HCT116 (cell line): ENCODE data around the gene RREB1.

ENCODE experiments used
- ELF1 ChIP-seq: IDR thresholded peaks from 2 replicates; pipeline ENCODE4 v1.6.1; 2012; ENCODE audit warnings: low read depth, borderline replicate concordance
- EZH2 ChIP-seq: fragments of 200-600 bp; sonication (generic); IDR thresholded peaks from 2 replicates; pipeline ENCODE4 v1.6.1; 2017; ENCODE audit warnings: antibody characterized with exemption, mixed run types
- JUND ChIP-seq: IDR thresholded peaks from 2 replicates; pipeline ENCODE4 v1.6.1; 2012
- POLR2A ChIP-seq: IDR thresholded peaks from 2 replicates; pipeline ENCODE4 v1.7.0; 2011; ENCODE audit warnings: borderline replicate concordance; ENCODE audit not compliant: insufficient read depth, insufficient read length; ENCODE audit errors: extremely low read depth
- TF ChIP-seq, protein P1 (sequence below), 3 experiments: fragments of 200-600 bp in 1 of 3; sonication (generic) in 1 of 3; IDR thresholded peaks in 2 of 3; conservative IDR thresholded peaks in 1 of 3; 2 replicates each; pipeline ENCODE4 v1.5.1; 2012 to 2017; ENCODE audit warnings: low read depth in 2 of 3, low read length in 2 of 3, antibody characterized with exemption in 1 of 3, borderline replicate concordance in 1 of 3, control low read depth in 1 of 3, mild to moderate bottlenecking in 1 of 3, mixed read lengths in 1 of 3, mixed run types in 1 of 3, moderate library complexity in 1 of 3; ENCODE audit not compliant: insufficient read depth in 1 of 3

DNA sequence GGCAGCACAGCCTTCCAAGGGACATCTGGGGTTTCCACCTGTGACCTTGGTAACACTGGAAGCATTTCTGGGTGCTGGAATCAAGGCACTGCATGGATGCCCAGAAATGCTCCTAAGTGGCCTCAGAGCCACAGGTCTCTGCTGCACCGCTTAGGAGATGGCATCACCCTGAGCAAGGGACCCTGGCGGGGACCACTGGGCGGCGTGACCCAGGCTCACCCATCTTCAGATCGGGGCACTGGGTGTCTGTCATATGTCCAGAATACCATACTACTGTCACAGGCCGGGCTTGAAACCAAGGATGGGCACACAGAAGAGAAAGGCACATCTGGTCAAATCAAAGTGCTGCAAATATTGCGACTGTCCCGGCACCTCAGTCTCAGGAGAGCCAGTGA is 159.3 kb downstream of the RREB1 start:
- TF ChIP-seq EZH2 (no peak), JUND (no peak), ELF1 (no peak), POLR2A (no peak)
- TF ChIP-seq, protein P1, sequence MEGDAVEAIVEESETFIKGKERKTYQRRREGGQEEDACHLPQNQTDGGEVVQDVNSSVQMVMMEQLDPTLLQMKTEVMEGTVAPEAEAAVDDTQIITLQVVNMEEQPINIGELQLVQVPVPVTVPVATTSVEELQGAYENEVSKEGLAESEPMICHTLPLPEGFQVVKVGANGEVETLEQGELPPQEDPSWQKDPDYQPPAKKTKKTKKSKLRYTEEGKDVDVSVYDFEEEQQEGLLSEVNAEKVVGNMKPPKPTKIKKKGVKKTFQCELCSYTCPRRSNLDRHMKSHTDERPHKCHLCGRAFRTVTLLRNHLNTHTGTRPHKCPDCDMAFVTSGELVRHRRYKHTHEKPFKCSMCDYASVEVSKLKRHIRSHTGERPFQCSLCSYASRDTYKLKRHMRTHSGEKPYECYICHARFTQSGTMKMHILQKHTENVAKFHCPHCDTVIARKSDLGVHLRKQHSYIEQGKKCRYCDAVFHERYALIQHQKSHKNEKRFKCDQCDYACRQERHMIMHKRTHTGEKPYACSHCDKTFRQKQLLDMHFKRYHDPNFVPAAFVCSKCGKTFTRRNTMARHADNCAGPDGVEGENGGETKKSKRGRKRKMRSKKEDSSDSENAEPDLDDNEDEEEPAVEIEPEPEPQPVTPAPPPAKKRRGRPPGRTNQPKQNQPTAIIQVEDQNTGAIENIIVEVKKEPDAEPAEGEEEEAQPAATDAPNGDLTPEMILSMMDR (IDR thresholded peaks at IDR 0.05 in 2 of 3, conservative IDR thresholded peaks at IDR 0.05 in 1 of 3; ENCODE audit: borderline replicate concordance in 1 of 3, insufficient read depth in 1 of 3, low read depth in 2 of 3, low read length in 2 of 3), result no peak
